Inflammatory macrophage treated with lipopolysaccharide for 4 hours (primary cell): ENCODE data around the gene DPH6.

Source experiments
- DNase-seq: peaks from one replicate; pipeline ENCODE4 v3.0.0-alpha.2; 2020

Gene DPH6

GRCh38 chr15:35325374-35325941 is 220.5 kb downstream of the DPH6 start:
- DNase-seq: no peak

- DNase-seq: no peak
These were observed 222.8 kb downstream of the DPH6 start for GRCh38 chr15:35323141-35323540.

- no peak for DNase-seq
These were observed 224.0 kb downstream of the DPH6 start for GRCh38 chr15:35321926-35322325.

GRCh38 chr15:35320911-35321310 is 225.1 kb downstream of the DPH6 start:
- DNase-seq: no peak
